GM12878 (cell line): ENCODE data around the gene KIN.

Experiments used
- CBX3 ChIP-seq: fragments of 200-600 bp; sonication (generic); IDR thresholded peaks from 2 replicates; pipeline ENCODE4 v1.6.1; 2016; ENCODE audit warnings: low read depth, borderline replicate concordance
- CEBPB ChIP-seq, 2 experiments: fragments of 150-350 bp in 1 of 2; IDR thresholded peaks; 2 replicates each; pipeline ENCODE4 v1.6.1; 2012 to 2014; ENCODE audit warnings: low read depth in 2 of 2, low read length in 2 of 2, borderline replicate concordance in 1 of 2, inconsistent platforms in 1 of 2
- CEBPZ ChIP-seq: fragments of 150-350 bp; IDR thresholded peaks from 2 replicates; pipeline ENCODE4 v1.6.1; 2016; ENCODE audit warnings: low read depth, low read length
- CTCF ChIP-seq, 3 experiments: IDR thresholded peaks in 2 of 3; conservative IDR thresholded peaks in 1 of 3; 2 replicates each; pipeline ENCODE4 v1.5.1; 2011; ENCODE audit warnings: low read depth in 3 of 3, low read length in 3 of 3, mild to moderate bottlenecking in 3 of 3, control low read depth in 2 of 3, moderate library complexity in 2 of 3, inconsistent platforms in 1 of 3, mixed read lengths in 1 of 3; ENCODE audit not compliant: control insufficient read depth in 2 of 3, insufficient read depth in 1 of 3; ENCODE audit errors: extremely low read depth in 1 of 3
- EGR1 ChIP-seq, 2 experiments: IDR thresholded peaks; 1 replicate in 1 of 2; 2 replicates in 1 of 2; pipeline ENCODE4 v1.6.1; 2011 to 2012; ENCODE audit warnings: low read depth in 2 of 2, low read length in 2 of 2, borderline replicate concordance in 1 of 2, mild to moderate bottlenecking in 1 of 2, moderate library complexity in 1 of 2
- ESRRA ChIP-seq: IDR thresholded peaks from 2 replicates; pipeline ENCODE4 v1.6.1; 2012; ENCODE audit warnings: mild to moderate bottlenecking, low read length, improper control_type of control experiment
- EZH2 ChIP-seq: IDR thresholded peaks from 2 replicates; pipeline ENCODE4 v1.6.1; 2012; ENCODE audit warnings: low read depth, mild to moderate bottlenecking, control low read depth, inconsistent platforms, low read length, borderline replicate concordance; ENCODE audit not compliant: control insufficient read depth
- NR2C2 ChIP-seq: IDR thresholded peaks from 2 replicates; pipeline ENCODE4 v1.6.1; 2011; ENCODE audit warnings: borderline replicate concordance, low read depth; ENCODE audit not compliant: control insufficient read depth, insufficient read length
- POLR2AphosphoS5 ChIP-seq: IDR thresholded peaks from 2 replicates; pipeline ENCODE4 v1.6.1; 2011; ENCODE audit warnings: mild to moderate bottlenecking, low read length, inconsistent platforms
- RCOR1 ChIP-seq: conservative IDR thresholded peaks from 2 replicates; pipeline ENCODE4 v1.6.1; 2012; ENCODE audit warnings: low read depth, low read length, improper control_type of control experiment
- SRF ChIP-seq, 2 experiments: IDR thresholded peaks; 2 replicates each; pipeline ENCODE4 v1.6.1; 2011; ENCODE audit warnings: low read depth in 2 of 2, low read length in 2 of 2, mild to moderate bottlenecking in 1 of 2, moderate library complexity in 1 of 2
- STAT1 ChIP-seq: fragments of 450-650 bp; conservative IDR thresholded peaks from 2 replicates; pipeline ENCODE4 v1.6.1; 2014; ENCODE audit warnings: antibody characterized with exemption, mild to moderate bottlenecking
- TARDBP ChIP-seq: IDR thresholded peaks from 2 replicates; pipeline ENCODE4 v1.6.1; 2016; ENCODE audit warnings: borderline replicate concordance
- ZBED1 ChIP-seq: IDR thresholded peaks from 2 replicates; pipeline ENCODE4 v1.6.1; 2016; ENCODE audit warnings: borderline replicate concordance

- TF ChIP-seq NR2C2 (no peak), CTCF (IDR thresholded peaks at IDR 0.05 in 2 of 3, conservative IDR thresholded peaks at IDR 0.05 in 1 of 3; ENCODE audit: control insufficient read depth in 2 of 3, extremely low read depth in 1 of 3, insufficient read depth in 1 of 3, low read depth in 3 of 3, low read length in 3 of 3) (no peak), EZH2 (no peak), POLR2AphosphoS5 (no peak), TARDBP (no peak), SRF (IDR thresholded peaks at IDR 0.05; ENCODE audit: low read depth in 2 of 2, low read length in 2 of 2) (no peak), STAT1 (no peak), ESRRA (no peak), CBX3 (no peak), CEBPB (IDR thresholded peaks at IDR 0.05; ENCODE audit: borderline replicate concordance in 1 of 2, low read depth in 2 of 2, low read length in 2 of 2) (no peak), EGR1 (IDR thresholded peaks at IDR 0.05; ENCODE audit: borderline replicate concordance in 1 of 2, low read depth in 2 of 2, low read length in 2 of 2) (no peak), CEBPZ (no peak), RCOR1 (no peak), ZBED1 (no peak)
These were observed 84.7 kb downstream of the KIN start, which contains the start of gene ITIH2 for GRCh38 chr10:7703140-7703539.
